ENCODE data around the gene DCAF7. TPM values are rescaled to one million over a fixed set of nuclear protein-coding genes. Genes with fewer than 3 reads are reported as not detected.
A peak's percentile ranks its signal among the peaks of the same experiment; 100 is the strongest.

The DCAF7 gene
- 91.9 and 103 TPM in 2 replicates for total RNA-seq

GRCh38 chr17:63549946-63550816, at the start of gene DCAF7:
TSS of gene DCAF7 (plus strand) at chr17:63550477. CDS start at chr17:63550678, 201 bp downstream.
- peaks cover 24% of the 10 kb centered on the region for H3K36me3 Mint-ChIP-seq (ENCODE audit: low read depth)
- POLR2A ChIA-PET: interaction anchor here (0.6 to 2.6 kb wide), 18 partner anchors 9 to 596 kb away, joined by 3 to 25 read pairs (median 4); partner anchors contain the start of genes CCDC47, CYB561, DDX42 and MAP3K3
- TF ChIP-seq CTCF (IDR thresholded peaks at IDR 0.05): no peak
- DNase-seq: peak; percentile 94
- intact Hi-C loops (cut with micrococcal nuclease): loop anchor here (1.0 to 5.0 kb wide), 10 partner anchors 50 to 957 kb away; partner anchors contain the start of genes CCDC47, CEP95, CYB561 and DDX5
- H3K9me3 Mint-ChIP-seq: no peaks in the 10 kb centered on the region
- ATAC-seq (ENCODE audit: low read depth): peak; percentile 94
- CTCF ChIA-PET: interaction anchor here (0.6 to 2.3 kb wide), 2 partner anchors 124 to 944 kb away, joined by 4 to 5 read pairs; no protein-coding TSS in a partner anchor
- H3K27me3 Mint-ChIP-seq: no peaks in the 10 kb centered on the region
- H3K4me1 Mint-ChIP-seq: peaks cover 56% of the 10 kb centered on the region
- H3K4me3 Mint-ChIP-seq: peak within 1 kb of the TSS; percentile 99
- peak within 1 kb of the TSS; percentile 95 for H3K27ac Mint-ChIP-seq

GRCh38 chr17:63500543-63501390, 49.5 kb upstream of the DCAF7 start:
- Mint-ChIP-seq H3K9me3 (peaks cover 6% of the 10 kb centered on the region), H3K27me3 (peaks cover 27% of the 10 kb centered on the region), H3K4me3 (no peak overlapping the region), H3K27ac (no peak overlapping the region), H3K4me1 (peaks cover 3% of the 10 kb centered on the region), H3K36me3 (ENCODE audit: low read depth) (no peaks in the 10 kb centered on the region)
- intact Hi-C loops (cut with micrococcal nuclease): no loop called here
- ChIA-PET POLR2A (no interaction called here), CTCF (no interaction called here)
- no peak for TF ChIP-seq CTCF (IDR thresholded peaks at IDR 0.05)
- ATAC-seq (ENCODE audit: low read depth): no peak
- no peak for DNase-seq

GRCh38 chr17:63503341-63503705, 47.0 kb upstream of the DCAF7 start:
- POLR2A ChIA-PET: no interaction called here

GRCh38 chr17:63504261-63504660, 46.0 kb upstream of the DCAF7 start:
- TF ChIP-seq CTCF (IDR thresholded peaks at IDR 0.05): no peak
- DNase-seq (no peak), ATAC-seq (ENCODE audit: low read depth) (no peak)
- ChIA-PET POLR2A (no interaction called here), CTCF (no interaction called here)
- intact Hi-C loops (cut with micrococcal nuclease): no loop called here
- Mint-ChIP-seq H3K36me3 (ENCODE audit: low read depth) (no peaks in the 10 kb centered on the region), H3K27ac (no peak overlapping the region), H3K4me3 (no peak overlapping the region), H3K9me3 (peaks cover 7% of the 10 kb centered on the region), H3K27me3 (peaks cover 31% of the 10 kb centered on the region), H3K4me1 (peaks cover 3% of the 10 kb centered on the region)

More at GRCh38 chr17:63503341-63503705, 47.0 kb upstream of the DCAF7 start:
- peaks cover 3% of the 10 kb centered on the region for H3K4me1 Mint-ChIP-seq
- no peak for DNase-seq
- intact Hi-C loops (cut with micrococcal nuclease): no loop called here
- H3K9me3 Mint-ChIP-seq: peaks cover 7% of the 10 kb centered on the region
- no peak for ATAC-seq (ENCODE audit: low read depth)
- H3K36me3 Mint-ChIP-seq (ENCODE audit: low read depth): no peaks in the 10 kb centered on the region
- CTCF ChIA-PET: no interaction called here
- no peak overlapping the region for H3K4me3 Mint-ChIP-seq
- H3K27ac Mint-ChIP-seq: no peak overlapping the region
- no peak for TF ChIP-seq CTCF (IDR thresholded peaks at IDR 0.05)
- peaks cover 31% of the 10 kb centered on the region for H3K27me3 Mint-ChIP-seq

GRCh38 chr17:63505341-63505740, 44.9 kb upstream of the DCAF7 start:
- Mint-ChIP-seq H3K27ac (no peak overlapping the region), H3K4me3 (no peak overlapping the region)
- CTCF ChIA-PET: no interaction called here

More at GRCh38 chr17:63505341-63505740, 44.9 kb upstream of the DCAF7 start:
- ATAC-seq (ENCODE audit: low read depth) (no peak), DNase-seq (no peak)
- intact Hi-C loops (cut with micrococcal nuclease): no loop called here
- no peaks in the 10 kb centered on the region for H3K36me3 Mint-ChIP-seq (ENCODE audit: low read depth)
- POLR2A ChIA-PET: no interaction called here
- peaks cover 3% of the 10 kb centered on the region for H3K4me1 Mint-ChIP-seq
- H3K27me3 Mint-ChIP-seq: peaks cover 30% of the 10 kb centered on the region
- peaks cover 7% of the 10 kb centered on the region for H3K9me3 Mint-ChIP-seq
- no peak for TF ChIP-seq CTCF (IDR thresholded peaks at IDR 0.05)

All from activated B cell treated with CpG ODN at 0.5 μM for 24 hours (primary cell).